GM18519 (cell line): Measurements from ENCODE around the gene BMPER.
"Not testable (repeated sequence)": the region's sequence is repeated elsewhere in the genome, so short reads cannot be mapped to it uniquely, and the experiment has no call there.

Experiments
- ATAC-seq: cut with Tn5 transposase; IDR thresholded peaks from one replicate; pipeline ENCODE4 v1.9.1; 2021; ENCODE audit warnings: mild to moderate bottlenecking, moderate library complexity; ENCODE audit not compliant: unreplicated experiment, low FRiP score

Gene BMPER

GRCh38 chr7:34162027-34162565, 256.8 kb downstream of the BMPER start:
- no peak for ATAC-seq

- no peak for ATAC-seq
Observed at GRCh38 chr7:34162677-34163076, 257.3 kb downstream of the BMPER start.

- no peak for ATAC-seq
Observed at GRCh38 chr7:34163956-34164355, 258.6 kb downstream of the BMPER start.

GRCh38 chr7:34165466-34165865, 260.1 kb downstream of the BMPER start:
- no peak for ATAC-seq

- no peak for ATAC-seq
Observed at GRCh38 chr7:34165927-34166550, 260.7 kb downstream of the BMPER start.

- no peak for ATAC-seq
Observed at GRCh38 chr7:34168013-34168412, 262.7 kb downstream of the BMPER start.

- ATAC-seq, result not testable (repeated sequence)
Observed at GRCh38 chr7:34174688-34175616, 269.6 kb downstream of the BMPER start.

- no peak for ATAC-seq
Observed at GRCh38 chr7:34175837-34176236, 270.5 kb downstream of the BMPER start.

- ATAC-seq, result no peak
Observed at GRCh38 chr7:34177476-34177875, 272.1 kb downstream of the BMPER start.

- ATAC-seq, result no peak
Observed at GRCh38 chr7:34181271-34181958, 276.1 kb downstream of the BMPER start.

- ATAC-seq, result no peak
Observed at GRCh38 chr7:34184466-34184865, 279.1 kb downstream of the BMPER start.

- ATAC-seq, result no peak
Observed at GRCh38 chr7:34187798-34188307, 282.5 kb downstream of the BMPER start.

GRCh38 chr7:34189031-34189430, 283.7 kb downstream of the BMPER start:
- ATAC-seq, result no peak

GRCh38 chr7:34190299-34190698, 285.0 kb downstream of the BMPER start:
- no peak for ATAC-seq

- ATAC-seq, result no peak
Observed at GRCh38 chr7:34191162-34191561, 285.8 kb downstream of the BMPER start.

- ATAC-seq, result no peak
Observed at GRCh38 chr7:34191771-34192479, 286.6 kb downstream of the BMPER start.

- ATAC-seq, result no peak
Observed at GRCh38 chr7:34192906-34193305, 287.6 kb downstream of the BMPER start.

GRCh38 chr7:34198231-34198641, 292.9 kb downstream of the BMPER start:
- no peak for ATAC-seq
